ENCODE data around the gene IFNB1. TPM values are rescaled to one million over a fixed set of nuclear protein-coding genes. Genes with fewer than 3 reads are reported as not detected.

The IFNB1 gene
- total RNA-seq, 1 experiment from 2014 or later = not detected

DNA sequence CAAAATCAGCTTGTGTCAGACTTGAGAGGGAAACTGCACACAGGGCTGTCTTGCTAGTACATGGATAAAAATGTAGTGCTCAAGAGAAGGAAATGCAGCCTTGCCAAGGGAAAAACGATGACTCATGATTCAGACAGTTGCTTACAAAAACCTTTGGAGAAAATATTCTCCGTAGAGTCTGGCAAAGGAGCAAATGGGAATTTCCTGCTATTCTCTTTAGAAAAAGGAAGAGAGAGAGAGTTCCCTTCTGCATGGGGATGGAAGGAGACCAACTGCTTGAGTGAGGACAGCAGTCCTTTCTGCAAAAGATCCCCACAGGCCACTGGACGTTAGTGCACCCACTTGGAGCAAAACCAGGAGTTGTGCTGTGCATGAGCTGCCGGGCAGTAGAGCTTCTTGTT lies 7.6 kb downstream of the IFNB1 start (continued):
- TF ChIP-seq ZNF274 (IDR thresholded peaks at IDR 0.05; ENCODE audit: low read depth, low read length) (no peak), EZH2 (IDR thresholded peaks at IDR 0.05) (no peak)

DNA sequence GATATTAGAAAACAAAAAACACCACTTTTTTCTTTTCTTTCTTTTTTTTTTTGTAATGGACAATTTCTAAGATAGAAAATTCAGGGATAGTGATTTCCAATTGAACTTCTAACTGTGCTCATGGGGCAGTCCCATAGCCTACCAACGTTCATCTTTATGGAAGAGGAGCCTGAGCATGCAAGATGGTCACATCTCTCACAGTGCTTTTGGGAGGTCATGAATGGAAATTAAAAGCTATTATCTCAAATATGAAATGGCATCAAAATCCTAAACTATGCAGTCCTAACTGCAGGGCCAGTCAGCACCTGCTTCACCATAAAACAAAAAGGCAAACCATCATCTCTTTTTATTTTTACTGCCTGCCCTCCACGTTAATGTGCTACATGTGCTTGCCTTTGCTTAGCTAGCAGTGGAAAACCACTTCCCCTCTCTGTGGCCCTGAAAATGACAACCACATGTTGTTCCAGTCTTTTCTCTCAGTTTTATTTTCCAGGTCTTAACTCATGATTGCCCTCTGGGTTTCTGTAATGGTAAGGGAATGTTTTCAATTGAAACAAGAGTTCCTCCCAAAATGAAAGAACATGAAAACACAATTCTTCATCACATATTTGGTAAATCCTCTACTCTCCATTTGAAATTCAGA lies 16.7 kb downstream of the IFNB1 start:
- Histone ChIP-seq H3K27ac (ENCODE audit: low read depth, low read length) (no peak overlapping the region), H3K4me3 (replicated peaks in 1 of 2; ENCODE audit: low read depth in 1 of 2, low read length in 2 of 2) (no peak overlapping the region), H3K4me1 (ENCODE audit: control insufficient read depth in 1 of 2, insufficient read depth in 2 of 2, low read length in 2 of 2) (peaks cover 0 to 4% of the 10 kb centered on the region in 2 experiments; a peak in 1 of 4 replicates), H3K4me2 (ENCODE audit: low read length) (no peak overlapping the region), H3K9ac (ENCODE audit: low read length) (no peak overlapping the region), H4K20me1 (ENCODE audit: insufficient read depth) (no peaks in the 10 kb centered on the region), H3K9me2 (ENCODE audit: insufficient read depth) (no peaks in the 10 kb centered on the region), H2AFZ (ENCODE audit: low read depth, low read length, poor library complexity, severe bottlenecking) (no peak overlapping the region), H3K79me2 (ENCODE audit: insufficient read depth, low read length) (no peaks in the 10 kb centered on the region), H3K36me3 (ENCODE audit: control insufficient read depth in 1 of 2, insufficient read depth in 2 of 2, low read length in 2 of 2) (no peaks in the 10 kb centered on the region), H3K27me3 (ENCODE audit: insufficient read depth, low read length) (no peaks in the 10 kb centered on the region), H3K9me3 (ENCODE audit: control insufficient read depth in 1 of 2, insufficient read depth in 1 of 2, low read depth in 1 of 2, low read length in 2 of 2) (no peaks in the 10 kb centered on the region)
- ChIA-PET RAD21 (ENCODE audit: low non-redundant PET in 1 of 2, low total read pairs in 2 of 2, uncharacterized antibody in 2 of 2, unreplicated experiment in 2 of 2) (no interaction called here), POLR2A (no interaction called here), CTCF (no interaction called here)
- no peak for ATAC-seq
- intact Hi-C loops (cut with micrococcal nuclease) = no loop called here
- TF ChIP-seq, protein P1, sequence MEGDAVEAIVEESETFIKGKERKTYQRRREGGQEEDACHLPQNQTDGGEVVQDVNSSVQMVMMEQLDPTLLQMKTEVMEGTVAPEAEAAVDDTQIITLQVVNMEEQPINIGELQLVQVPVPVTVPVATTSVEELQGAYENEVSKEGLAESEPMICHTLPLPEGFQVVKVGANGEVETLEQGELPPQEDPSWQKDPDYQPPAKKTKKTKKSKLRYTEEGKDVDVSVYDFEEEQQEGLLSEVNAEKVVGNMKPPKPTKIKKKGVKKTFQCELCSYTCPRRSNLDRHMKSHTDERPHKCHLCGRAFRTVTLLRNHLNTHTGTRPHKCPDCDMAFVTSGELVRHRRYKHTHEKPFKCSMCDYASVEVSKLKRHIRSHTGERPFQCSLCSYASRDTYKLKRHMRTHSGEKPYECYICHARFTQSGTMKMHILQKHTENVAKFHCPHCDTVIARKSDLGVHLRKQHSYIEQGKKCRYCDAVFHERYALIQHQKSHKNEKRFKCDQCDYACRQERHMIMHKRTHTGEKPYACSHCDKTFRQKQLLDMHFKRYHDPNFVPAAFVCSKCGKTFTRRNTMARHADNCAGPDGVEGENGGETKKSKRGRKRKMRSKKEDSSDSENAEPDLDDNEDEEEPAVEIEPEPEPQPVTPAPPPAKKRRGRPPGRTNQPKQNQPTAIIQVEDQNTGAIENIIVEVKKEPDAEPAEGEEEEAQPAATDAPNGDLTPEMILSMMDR (IDR thresholded peaks at IDR 0.05 in 2 of 3, conservative IDR thresholded peaks at IDR 0.05 in 1 of 3; ENCODE audit: borderline replicate concordance in 1 of 3, insufficient read depth in 1 of 3, low read depth in 2 of 3, low read length in 2 of 3) = no peak
- TF ChIP-seq SP1 (IDR thresholded peaks at IDR 0.05; ENCODE audit: low read depth) = no peak
- DNase-seq (ENCODE audit: low read depth, low spot score) = no peak
- no TSS peak for BruUV-seq (replicated peaks)

DNA sequence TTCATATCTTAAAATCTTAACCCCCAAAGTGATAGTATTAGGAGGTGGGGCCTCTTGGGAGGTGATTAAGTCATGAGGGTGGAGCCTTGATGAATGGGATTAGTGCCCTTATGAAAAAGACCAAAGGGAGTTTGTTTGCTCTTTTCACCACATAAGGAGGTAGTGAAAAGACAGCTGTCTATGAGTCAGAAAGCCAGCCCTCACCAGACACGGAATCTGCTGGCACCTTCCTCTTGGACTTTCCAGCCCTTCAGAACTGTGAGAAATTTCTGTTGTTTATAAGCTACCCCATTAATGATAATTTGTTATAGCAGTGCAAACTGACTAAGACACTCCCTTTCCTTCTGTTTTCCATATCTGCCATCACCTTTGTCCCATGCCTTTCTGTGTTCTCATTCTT lies 20.8 kb downstream of the IFNB1 start:
- H3K27me3 ChIP-seq (ENCODE audit: insufficient read depth, low read length) = no peaks in the 10 kb centered on the region
- ChIA-PET POLR2A (no interaction called here), RAD21 (ENCODE audit: low non-redundant PET in 1 of 2, low total read pairs in 2 of 2, uncharacterized antibody in 2 of 2, unreplicated experiment in 2 of 2) (no interaction called here), CTCF (no interaction called here)
- intact Hi-C loops (cut with micrococcal nuclease) = no loop called here
- H3K9ac ChIP-seq (ENCODE audit: low read length) = no peak overlapping the region
- ATAC-seq = no peak
- BruUV-seq (replicated peaks) = no TSS peak
- no peaks in the 10 kb centered on the region for H3K9me3 ChIP-seq (ENCODE audit: control insufficient read depth in 1 of 2, insufficient read depth in 1 of 2, low read depth in 1 of 2, low read length in 2 of 2)
- no peak overlapping the region for H3K27ac ChIP-seq (ENCODE audit: low read depth, low read length)
- H3K36me3 ChIP-seq (ENCODE audit: control insufficient read depth in 1 of 2, insufficient read depth in 2 of 2, low read length in 2 of 2) = no peaks in the 10 kb centered on the region
- H3K4me2 ChIP-seq (ENCODE audit: low read length) = no peak overlapping the region
- H2AFZ ChIP-seq (ENCODE audit: low read depth, low read length, poor library complexity, severe bottlenecking) = no peak overlapping the region
- H3K79me2 ChIP-seq (ENCODE audit: insufficient read depth, low read length) = no peaks in the 10 kb centered on the region
- DNase-seq (ENCODE audit: low read depth, low spot score) = no peak
- H3K9me2 ChIP-seq (ENCODE audit: insufficient read depth) = no peaks in the 10 kb centered on the region
- H4K20me1 ChIP-seq (ENCODE audit: insufficient read depth) = no peaks in the 10 kb centered on the region
- peaks cover 0 to 4% of the 10 kb centered on the region in 2 experiments; a peak in 1 of 4 replicates for H3K4me1 ChIP-seq (ENCODE audit: control insufficient read depth in 1 of 2, insufficient read depth in 2 of 2, low read length in 2 of 2)
- no peak overlapping the region for H3K4me3 ChIP-seq (replicated peaks in 1 of 2; ENCODE audit: low read depth in 1 of 2, low read length in 2 of 2)
- TF ChIP-seq EZH2phosphoT487 (IDR thresholded peaks at IDR 0.05; ENCODE audit: borderline replicate concordance) (no peak), TCF7L2 (IDR thresholded peaks at IDR 0.05; ENCODE audit: borderline replicate concordance, extremely low read depth, insufficient read depth, insufficient read length) (no peak), ZFX (IDR thresholded peaks at IDR 0.05) (no peak), SIN3A (IDR thresholded peaks at IDR 0.05; ENCODE audit: low read depth) (no peak), ZNF274 (IDR thresholded peaks at IDR 0.05; ENCODE audit: low read depth, low read length) (no peak), POLR2A (IDR thresholded peaks at IDR 0.05; ENCODE audit: borderline replicate concordance, extremely low read depth, insufficient read depth, insufficient read length) (no peak), CBX3 (IDR thresholded peaks at IDR 0.05; ENCODE audit: low read depth) (no peak)
- TF ChIP-seq, protein P2, sequence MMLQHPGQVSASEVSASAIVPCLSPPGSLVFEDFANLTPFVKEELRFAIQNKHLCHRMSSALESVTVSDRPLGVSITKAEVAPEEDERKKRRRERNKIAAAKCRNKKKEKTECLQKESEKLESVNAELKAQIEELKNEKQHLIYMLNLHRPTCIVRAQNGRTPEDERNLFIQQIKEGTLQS (IDR thresholded peaks at IDR 0.05) = no peak
- TF ChIP-seq, protein P3, sequence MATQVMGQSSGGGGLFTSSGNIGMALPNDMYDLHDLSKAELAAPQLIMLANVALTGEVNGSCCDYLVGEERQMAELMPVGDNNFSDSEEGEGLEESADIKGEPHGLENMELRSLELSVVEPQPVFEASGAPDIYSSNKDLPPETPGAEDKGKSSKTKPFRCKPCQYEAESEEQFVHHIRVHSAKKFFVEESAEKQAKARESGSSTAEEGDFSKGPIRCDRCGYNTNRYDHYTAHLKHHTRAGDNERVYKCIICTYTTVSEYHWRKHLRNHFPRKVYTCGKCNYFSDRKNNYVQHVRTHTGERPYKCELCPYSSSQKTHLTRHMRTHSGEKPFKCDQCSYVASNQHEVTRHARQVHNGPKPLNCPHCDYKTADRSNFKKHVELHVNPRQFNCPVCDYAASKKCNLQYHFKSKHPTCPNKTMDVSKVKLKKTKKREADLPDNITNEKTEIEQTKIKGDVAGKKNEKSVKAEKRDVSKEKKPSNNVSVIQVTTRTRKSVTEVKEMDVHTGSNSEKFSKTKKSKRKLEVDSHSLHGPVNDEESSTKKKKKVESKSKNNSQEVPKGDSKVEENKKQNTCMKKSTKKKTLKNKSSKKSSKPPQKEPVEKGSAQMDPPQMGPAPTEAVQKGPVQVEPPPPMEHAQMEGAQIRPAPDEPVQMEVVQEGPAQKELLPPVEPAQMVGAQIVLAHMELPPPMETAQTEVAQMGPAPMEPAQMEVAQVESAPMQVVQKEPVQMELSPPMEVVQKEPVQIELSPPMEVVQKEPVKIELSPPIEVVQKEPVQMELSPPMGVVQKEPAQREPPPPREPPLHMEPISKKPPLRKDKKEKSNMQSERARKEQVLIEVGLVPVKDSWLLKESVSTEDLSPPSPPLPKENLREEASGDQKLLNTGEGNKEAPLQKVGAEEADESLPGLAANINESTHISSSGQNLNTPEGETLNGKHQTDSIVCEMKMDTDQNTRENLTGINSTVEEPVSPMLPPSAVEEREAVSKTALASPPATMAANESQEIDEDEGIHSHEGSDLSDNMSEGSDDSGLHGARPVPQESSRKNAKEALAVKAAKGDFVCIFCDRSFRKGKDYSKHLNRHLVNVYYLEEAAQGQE (IDR thresholded peaks at IDR 0.05; ENCODE audit: low read depth) = no peak
